Measurements from ENCODE around the gene DNHD1. TPM values are rescaled to one million over a fixed set of nuclear protein-coding genes. Genes with fewer than 3 reads are reported as not detected.
A peak's percentile ranks its signal among the peaks of the same experiment; 100 is the strongest.

DNHD1 gene
- total and polyA plus RNA-seq, 9 of the 15 experiments (the other 6 are each of a cell fraction or from before 2014, with no cell fraction given): 0.82 to 9.7 (median 3.8) TPM

DNA sequence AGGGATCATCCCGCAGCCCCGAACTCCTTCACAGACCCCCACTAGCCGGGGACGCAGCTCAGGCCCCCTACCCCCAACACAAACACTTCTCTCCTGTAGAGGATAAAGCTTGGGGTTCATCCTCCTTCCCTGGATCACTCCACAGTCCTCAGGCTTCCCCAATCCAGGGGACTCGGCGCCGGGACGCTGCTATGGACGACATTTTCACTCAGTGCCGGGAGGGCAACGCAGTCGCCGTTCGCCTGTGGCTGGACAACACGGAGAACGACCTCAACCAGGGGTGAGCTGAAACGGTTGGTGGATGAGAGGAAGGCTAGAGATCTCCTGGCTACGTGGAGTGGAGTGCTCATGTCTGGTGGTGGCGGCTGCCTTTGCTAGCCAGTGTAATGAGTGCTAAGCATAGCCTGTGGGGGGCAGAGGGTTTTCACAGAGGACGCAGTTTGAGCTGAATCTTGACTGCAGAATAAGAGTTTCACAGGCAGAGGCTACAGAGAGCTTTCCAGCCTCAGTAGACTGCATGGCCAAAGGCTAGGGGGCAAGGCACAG, 107.1 kb downstream of the DNHD1 start (continued):
- TF ChIP-seq YBX1 (IDR thresholded peaks at IDR 0.05) (no peak), CBX1 (IDR thresholded peaks at IDR 0.05; ENCODE audit: low read depth) (no peak), TBL1XR1 (IDR thresholded peaks at IDR 0.05; ENCODE audit: low read length in 2 of 2) (no peak), ZBTB26 (CRISPR knock-in tag; IDR thresholded peaks at IDR 0.05) (no peak), ELF4 (CRISPR knock-in tag; IDR thresholded peaks at IDR 0.05) (no peak), FIP1L1 (IDR thresholded peaks at IDR 0.05; ENCODE audit: low read depth, low read length, poor library complexity, severe bottlenecking) (no peak), CC2D1A (IDR thresholded peaks at IDR 0.05) (0 out of 2 replicates have a peak, but pooled peaks have one; percentile 29), NR2F6 (CRISPR knock-in tag; IDR thresholded peaks at IDR 0.05) (no peak), BCLAF1 (IDR thresholded peaks at IDR 0.05; ENCODE audit: borderline replicate concordance in 1 of 2, control insufficient read depth in 1 of 2, low read depth in 2 of 2, low read length in 1 of 2) (no peak), MAFK (IDR thresholded peaks at IDR 0.05; ENCODE audit: low read length) (no peak), ZNF79 (CRISPR knock-in tag; IDR thresholded peaks at IDR 0.05; ENCODE audit: low read depth) (no peak), NFYB (IDR thresholded peaks at IDR 0.05; ENCODE audit: extremely low read depth, insufficient read length) (no peak)
- TF ChIP-seq, protein P1, sequence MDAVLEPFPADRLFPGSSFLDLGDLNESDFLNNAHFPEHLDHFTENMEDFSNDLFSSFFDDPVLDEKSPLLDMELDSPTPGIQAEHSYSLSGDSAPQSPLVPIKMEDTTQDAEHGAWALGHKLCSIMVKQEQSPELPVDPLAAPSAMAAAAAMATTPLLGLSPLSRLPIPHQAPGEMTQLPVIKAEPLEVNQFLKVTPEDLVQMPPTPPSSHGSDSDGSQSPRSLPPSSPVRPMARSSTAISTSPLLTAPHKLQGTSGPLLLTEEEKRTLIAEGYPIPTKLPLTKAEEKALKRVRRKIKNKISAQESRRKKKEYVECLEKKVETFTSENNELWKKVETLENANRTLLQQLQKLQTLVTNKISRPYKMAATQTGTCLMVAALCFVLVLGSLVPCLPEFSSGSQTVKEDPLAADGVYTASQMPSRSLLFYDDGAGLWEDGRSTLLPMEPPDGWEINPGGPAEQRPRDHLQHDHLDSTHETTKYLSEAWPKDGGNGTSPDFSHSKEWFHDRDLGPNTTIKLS (IDR thresholded peaks at IDR 0.05; ENCODE audit: borderline replicate concordance, low read depth): 0 out of 2 replicates have a peak, but pooled peaks have one; percentile 26
- TF ChIP-seq, protein P2, sequence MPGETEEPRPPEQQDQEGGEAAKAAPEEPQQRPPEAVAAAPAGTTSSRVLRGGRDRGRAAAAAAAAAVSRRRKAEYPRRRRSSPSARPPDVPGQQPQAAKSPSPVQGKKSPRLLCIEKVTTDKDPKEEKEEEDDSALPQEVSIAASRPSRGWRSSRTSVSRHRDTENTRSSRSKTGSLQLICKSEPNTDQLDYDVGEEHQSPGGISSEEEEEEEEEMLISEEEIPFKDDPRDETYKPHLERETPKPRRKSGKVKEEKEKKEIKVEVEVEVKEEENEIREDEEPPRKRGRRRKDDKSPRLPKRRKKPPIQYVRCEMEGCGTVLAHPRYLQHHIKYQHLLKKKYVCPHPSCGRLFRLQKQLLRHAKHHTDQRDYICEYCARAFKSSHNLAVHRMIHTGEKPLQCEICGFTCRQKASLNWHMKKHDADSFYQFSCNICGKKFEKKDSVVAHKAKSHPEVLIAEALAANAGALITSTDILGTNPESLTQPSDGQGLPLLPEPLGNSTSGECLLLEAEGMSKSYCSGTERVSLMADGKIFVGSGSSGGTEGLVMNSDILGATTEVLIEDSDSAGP (CRISPR knock-in tag; IDR thresholded peaks at IDR 0.05): no peak
- TF ChIP-seq, protein P3, sequence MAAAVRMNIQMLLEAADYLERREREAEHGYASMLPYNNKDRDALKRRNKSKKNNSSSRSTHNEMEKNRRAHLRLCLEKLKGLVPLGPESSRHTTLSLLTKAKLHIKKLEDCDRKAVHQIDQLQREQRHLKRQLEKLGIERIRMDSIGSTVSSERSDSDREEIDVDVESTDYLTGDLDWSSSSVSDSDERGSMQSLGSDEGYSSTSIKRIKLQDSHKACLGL (CRISPR knock-in tag; IDR thresholded peaks at IDR 0.05; ENCODE audit: borderline replicate concordance, poor library complexity, severe bottlenecking): no peak
